Measurements from ENCODE around the gene CFAP58.

DNA sequence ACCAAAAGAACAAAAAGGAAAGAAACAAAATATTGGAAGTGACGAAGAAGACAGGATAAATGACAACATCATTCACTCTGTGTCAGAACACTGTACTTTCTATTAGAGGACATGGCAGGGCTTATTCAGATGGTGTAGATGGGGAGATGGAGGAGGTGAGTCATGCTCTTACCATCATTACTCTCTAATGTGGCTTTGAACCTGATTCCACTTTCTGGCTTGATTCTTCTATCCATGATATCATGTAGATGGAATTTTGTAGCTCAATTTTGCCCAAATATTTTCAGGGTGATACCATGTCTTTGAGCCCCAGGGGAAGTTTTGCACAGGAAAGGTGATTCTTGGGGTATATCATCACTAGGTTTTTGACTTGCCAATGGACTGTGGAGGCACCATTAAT, 91.7 kb downstream of the CFAP58 start:
- TF ChIP-seq, protein P1, sequence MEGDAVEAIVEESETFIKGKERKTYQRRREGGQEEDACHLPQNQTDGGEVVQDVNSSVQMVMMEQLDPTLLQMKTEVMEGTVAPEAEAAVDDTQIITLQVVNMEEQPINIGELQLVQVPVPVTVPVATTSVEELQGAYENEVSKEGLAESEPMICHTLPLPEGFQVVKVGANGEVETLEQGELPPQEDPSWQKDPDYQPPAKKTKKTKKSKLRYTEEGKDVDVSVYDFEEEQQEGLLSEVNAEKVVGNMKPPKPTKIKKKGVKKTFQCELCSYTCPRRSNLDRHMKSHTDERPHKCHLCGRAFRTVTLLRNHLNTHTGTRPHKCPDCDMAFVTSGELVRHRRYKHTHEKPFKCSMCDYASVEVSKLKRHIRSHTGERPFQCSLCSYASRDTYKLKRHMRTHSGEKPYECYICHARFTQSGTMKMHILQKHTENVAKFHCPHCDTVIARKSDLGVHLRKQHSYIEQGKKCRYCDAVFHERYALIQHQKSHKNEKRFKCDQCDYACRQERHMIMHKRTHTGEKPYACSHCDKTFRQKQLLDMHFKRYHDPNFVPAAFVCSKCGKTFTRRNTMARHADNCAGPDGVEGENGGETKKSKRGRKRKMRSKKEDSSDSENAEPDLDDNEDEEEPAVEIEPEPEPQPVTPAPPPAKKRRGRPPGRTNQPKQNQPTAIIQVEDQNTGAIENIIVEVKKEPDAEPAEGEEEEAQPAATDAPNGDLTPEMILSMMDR (IDR thresholded peaks at IDR 0.05): no peak
- TF ChIP-seq POLR2A (IDR thresholded peaks at IDR 0.05; ENCODE audit: low read depth) (no peak), POLR2AphosphoS5 (IDR thresholded peaks at IDR 0.05) (no peak), EP300 (IDR thresholded peaks at IDR 0.05) (no peak)
